HG02759 (cell line): ENCODE results near the gene CTXND2.
"Not testable (repeated sequence)": the region's sequence is repeated elsewhere in the genome, so short reads cannot be mapped to it uniquely, and the experiment has no call there.

Experiments
- ATAC-seq: cut with Tn5 transposase; IDR thresholded peaks from one replicate; pipeline ENCODE4 v1.9.1; 2021; ENCODE audit warnings: mild to moderate bottlenecking, moderate library complexity; ENCODE audit not compliant: unreplicated experiment

Gene CTXND2

DNA sequence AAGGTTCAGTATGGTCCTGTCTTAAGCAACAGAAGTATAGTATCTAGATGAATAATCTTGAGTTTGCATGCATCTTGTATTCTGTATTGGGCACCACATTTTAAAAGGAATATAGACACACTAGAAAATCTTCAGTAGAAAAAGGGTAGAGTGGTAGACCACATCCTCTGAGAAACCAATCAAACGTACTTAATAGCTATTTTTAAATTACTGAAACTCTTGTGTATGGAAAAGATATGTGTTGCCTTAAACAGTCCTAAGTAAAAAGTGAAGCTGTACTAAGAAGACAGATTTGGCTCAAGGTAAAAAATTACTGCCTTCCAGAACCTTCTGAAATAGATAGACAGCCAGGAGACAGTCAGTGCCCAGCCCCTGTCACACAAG is 3.1 kb downstream of the CTXND2 start:
- no peak for ATAC-seq

DNA sequence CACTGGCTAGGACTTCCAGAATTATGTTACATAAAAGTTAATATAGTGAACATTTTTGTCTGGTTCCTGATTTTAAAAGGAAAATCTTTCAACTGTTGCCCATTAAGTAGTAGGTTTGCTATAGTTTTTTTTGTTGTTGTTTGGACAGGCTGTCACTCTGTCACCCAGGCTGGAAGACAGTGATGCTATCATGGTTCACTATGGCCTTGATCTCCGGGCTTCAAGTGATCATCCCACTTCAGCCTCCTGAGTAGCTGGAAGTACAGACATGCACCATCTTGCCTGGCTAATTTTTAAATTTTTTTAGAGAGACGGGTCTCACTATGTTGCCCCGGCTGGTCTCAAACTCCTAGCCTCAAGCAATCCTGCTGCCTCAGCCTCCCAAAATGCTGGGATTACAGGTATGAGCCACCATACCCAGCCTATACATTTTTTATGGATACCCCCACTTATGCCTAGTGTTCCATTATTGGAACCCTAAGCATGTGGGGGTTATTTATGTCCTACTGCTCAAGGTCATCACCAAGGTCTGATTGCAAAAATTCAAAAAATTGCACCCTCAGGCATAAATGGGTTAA is 6.5 kb downstream of the CTXND2 start:
- ATAC-seq = no peak

DNA sequence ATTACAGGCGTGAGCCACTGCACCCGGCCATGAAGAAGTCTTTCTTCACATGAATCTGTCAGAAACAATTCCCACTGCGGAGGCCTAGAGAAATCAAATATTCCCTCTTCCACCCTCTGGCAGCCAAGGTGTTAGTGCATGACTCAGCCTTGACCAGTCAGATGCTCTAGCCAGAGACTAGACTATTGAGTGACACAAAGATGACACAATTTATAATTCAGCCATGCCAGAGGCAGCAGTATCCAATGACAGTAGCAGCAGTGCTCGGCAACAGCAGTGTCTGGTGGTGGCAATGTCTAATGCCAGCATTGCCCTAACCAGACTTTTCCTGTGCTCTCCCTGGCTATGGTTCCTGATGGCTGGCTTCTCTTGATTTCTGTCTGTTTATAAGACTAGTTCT is 8.7 kb downstream of the CTXND2 start:
- no peak for ATAC-seq

DNA sequence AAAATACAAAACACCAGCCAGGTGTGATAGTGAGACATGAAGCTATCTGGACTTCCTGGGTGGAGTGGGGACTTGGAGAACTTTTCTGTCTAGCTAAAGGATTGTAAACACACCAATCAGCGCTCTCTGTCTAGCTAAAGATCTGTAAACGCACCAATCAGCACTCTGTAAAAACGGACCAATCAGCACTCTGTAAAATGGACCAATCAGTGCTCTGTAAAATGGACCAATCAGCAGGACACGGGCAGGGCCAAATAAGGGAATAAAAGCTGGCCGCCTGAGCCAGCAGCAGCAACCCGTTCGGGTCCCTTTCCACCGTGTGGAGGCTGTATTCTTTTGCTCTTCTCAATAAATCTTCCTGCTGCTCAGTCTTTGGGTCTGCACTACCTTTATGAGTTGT is 12.9 kb downstream of the CTXND2 start:
- not testable (repeated sequence) for ATAC-seq

DNA sequence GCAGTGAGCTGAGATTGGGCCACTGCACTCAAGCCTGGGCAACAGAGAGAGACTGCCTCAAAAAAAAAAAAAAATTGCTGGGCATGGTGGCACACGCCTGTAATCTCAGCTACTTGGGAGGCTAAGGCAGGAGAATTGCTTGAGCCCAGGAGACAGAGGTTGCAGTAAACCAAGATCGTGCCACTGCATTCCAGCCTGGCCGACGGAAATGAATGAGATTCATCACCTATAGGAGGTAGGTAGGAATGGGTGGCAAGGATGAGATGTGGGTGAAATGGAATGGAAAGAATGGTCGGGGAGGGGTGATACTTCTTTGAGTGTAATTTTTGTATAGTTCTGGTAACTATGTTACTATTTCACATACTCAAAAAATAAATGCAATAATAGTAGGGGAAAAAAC is 15.4 kb downstream of the CTXND2 start:
- no peak for ATAC-seq

DNA sequence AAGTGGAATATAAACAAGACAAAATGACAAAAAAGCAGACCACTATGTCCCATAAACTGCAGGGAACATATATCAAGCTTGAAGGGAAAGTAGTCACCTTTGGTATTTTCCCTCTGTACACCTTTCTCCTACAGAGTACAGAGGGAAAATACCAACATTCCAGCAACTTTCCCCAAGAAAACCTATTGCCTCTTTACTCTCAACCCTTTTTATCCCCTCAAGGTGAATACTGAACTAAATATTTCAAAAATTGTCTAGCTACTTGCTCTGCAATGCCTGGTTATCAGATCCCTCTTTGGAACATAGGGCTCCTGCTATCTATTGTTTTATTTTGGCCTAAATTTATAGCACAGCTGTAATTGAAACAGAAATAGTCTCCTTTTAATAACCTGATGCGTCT is 15.8 kb downstream of the CTXND2 start:
- no peak for ATAC-seq

DNA sequence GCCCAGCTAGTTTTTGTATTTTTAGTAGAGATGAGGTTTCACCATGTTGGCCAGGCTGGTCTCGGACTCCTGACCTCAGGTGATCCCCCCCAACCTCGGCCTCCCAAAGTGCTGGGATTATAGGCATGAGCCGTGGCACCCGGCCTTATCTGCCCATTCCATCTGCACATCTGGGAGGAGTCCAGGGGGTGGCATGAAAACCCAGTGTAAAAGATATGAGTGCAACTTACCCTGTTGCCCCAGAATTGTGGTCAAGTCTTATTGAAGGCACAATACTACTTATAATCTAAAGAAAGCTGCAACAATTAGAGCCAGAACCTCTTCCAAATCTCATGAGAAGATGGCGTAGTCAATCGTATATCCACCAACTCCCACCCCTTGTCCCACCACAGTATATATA is 18.4 kb downstream of the CTXND2 start:
- ATAC-seq = no peak

DNA sequence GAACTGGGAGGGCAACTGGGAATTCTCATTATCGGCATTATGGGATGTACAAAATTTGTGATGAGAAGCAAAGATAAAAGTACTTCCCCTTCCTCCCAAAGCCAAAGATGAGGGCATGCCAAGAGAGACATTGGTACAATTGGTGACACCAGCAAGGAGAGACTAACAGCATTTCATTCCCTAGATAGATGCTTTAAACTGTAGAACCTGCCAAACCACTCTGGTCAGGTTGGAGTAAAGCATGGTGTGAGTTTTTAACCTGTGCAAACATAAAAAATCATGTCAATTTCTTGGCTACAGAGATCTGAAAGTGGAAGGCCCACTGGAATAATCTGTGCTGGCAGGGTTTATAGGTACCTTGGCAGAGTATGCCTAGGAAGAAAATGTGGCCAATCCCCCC is 19.4 kb downstream of the CTXND2 start:
- no peak for ATAC-seq

DNA sequence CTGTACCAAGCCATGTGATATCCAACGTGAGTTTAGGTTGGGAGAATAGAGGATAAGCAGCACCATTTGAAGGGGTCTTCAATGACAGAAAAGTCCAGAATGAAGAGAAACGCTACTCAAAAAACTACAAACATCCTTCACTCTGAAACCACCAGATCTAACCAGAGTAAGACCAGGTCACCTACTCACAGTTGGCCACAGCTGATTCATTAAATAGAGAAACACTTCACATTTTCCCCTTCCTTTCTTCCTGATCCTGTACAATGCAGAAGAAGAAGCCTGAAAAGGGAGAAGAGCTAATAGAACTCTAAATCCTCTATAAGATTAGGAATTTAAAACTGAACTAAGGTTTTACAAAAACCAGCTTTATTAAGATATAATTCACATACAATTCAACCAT is 19.9 kb downstream of the CTXND2 start:
- no peak for ATAC-seq

DNA sequence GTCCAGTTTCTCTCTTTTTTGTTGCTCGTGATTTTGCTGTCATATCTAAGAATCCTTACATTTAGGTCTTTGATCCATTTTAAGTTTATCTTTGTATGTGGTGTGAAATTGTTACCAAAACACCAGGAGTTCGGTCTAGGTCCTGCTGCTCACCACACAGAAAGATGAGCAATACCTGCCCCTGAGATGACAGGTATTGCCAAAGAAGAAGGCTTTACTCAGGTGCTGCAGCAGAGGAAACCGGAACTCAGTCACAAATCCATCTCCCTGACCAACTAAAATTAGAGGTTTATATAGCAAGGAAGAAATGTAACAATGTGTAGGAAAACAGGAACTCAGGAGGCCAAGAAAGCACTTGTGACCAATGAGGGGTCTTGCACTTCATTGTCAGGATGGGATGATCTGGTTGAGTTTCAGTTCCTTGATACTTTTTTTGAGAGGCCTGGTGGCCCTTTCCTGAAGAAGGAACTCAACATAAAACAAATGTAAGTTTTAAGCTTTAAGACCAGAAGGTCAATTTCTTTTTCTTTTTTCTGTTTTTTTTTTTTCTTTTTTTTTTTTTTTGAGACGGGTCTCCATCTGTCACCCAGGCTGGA is 22.7 kb downstream of the CTXND2 start:
- no peak for ATAC-seq

DNA sequence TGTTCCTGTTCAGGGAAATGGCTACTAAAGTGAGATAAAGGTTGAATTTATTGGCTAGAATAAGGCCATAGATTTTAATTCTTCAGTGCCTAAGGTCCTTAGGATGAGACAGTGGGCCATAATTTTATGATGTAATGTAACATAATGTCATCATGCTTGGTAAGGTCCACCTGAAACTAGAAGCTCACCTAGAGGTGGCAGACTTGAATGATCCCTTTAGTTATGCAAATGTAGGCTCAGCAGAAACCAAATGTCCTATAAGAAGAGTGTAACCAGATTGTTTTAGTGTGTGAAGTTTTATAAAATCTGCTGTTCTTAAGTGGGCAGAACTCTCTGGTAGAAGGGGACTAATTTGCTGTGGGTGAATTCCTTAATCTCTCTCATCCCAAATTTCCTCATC is 25.7 kb downstream of the CTXND2 start:
- ATAC-seq = no peak

DNA sequence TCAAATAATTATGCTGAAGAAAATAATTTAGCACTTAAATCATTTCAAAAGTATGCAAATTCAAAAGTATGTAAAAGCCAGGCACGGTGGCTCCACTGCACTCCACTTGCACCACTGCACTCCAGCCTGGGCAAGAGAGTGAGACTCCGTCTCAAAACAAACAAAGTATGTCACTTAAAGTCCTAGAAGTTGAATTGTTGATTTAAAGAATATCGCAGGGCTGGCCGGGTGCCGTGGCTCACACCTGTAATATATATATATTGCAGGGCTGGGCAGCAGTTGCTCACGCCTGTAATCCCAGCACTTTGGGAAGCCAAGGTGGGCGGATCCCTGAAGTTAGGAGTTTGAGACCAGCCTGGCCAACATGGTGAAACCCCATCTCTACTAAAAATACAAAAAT is 30.5 kb downstream of the CTXND2 start:
- no peak for ATAC-seq

DNA sequence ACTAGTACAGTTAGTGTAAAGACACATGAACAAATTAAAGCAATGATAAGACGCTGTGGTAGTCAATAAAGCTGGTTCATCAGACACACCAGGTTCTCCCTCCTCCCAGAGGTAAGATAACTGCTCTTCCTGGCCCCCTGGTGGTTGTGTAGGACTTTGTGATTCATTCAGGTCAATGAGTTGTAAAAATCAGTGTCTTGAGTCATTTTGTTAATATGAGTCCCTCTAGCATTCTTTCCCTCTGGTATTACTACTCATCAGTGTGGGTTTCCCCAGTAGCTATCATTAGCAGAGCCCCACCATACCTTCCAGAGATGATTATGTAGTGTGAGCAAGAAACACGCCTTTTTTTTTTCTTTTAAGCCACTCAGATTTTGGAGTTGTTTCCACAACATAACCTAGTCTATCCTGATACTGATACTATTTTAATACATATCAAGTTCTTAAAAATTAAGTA is 35.6 kb downstream of the CTXND2 start:
- ATAC-seq = peak; percentile 45

DNA sequence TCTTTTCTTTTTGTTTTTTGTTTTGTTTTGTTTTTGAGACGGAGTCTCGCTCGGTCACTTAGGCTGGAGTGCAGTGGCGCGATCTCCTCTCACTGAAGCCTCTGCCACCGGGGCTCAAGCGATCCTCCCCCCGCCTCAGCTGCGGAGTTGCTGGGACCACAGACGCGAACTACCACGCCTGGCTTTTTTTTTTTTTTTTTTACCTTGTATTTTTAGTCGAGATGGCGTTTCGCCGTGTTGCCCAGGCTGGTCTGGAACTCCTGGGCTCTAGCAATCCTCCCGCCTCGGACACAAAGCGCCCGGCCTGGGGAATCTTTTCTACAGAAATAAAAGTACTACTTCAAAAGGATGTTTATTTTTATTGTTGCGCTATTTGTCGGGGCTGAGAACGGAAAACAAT is 38.1 kb downstream of the CTXND2 start:
- ATAC-seq = no peak

DNA sequence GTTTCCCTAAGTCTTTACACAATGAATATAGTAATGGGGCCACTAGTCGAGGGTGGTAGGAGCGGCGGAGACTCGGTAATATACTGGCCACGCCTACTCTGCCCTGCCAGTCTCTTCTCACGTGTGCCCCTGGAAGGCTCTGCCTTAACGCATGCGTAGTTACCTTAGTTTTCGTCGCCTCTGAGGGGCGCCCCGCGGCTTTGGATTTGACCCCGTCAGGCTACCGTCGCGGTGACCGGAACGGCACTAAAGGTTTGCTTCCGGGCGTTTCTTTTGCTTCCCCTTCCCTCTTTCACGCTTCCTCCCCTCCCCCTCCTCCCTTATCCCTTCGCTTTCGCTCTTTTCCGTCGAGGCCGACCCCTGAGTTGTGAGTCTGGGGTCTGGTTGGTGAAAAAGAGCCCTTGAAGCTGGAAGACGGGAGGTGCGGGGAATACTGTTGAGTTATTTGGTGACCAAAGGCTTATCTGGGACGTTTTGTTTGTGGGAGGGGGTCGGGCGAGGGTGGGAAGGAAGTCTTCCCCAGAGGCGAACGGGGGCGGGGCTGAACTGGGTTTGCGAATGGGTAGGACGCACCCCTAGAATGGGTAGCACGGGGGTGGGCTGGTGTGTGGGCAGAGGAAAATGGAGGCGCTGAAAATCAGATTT is 39.3 kb downstream of the CTXND2 start, which contains the start of gene SETDB1:
TSS of gene SETDB1 (plus strand) at position 267 of the 645 bp plus-strand sequence. CDS start 1,352 bp downstream, outside the sequence.
- peak; percentile 90 for ATAC-seq

DNA sequence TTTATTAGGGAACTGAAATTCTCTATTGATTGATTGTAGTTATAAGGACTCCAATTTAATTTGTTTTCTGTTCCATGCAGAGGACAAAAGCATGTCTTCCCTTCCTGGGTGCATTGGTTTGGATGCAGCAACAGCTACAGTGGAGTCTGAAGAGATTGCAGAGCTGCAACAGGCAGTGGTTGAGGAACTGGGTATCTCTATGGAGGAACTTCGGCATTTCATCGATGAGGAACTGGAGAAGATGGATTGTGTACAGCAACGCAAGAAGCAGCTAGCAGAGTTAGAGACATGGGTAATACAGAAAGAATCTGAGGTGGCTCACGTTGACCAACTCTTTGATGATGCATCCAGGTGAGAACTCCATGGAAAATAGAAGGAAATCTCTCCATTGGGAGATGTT is 40.7 kb downstream of the CTXND2 start:
- no peak for ATAC-seq

DNA sequence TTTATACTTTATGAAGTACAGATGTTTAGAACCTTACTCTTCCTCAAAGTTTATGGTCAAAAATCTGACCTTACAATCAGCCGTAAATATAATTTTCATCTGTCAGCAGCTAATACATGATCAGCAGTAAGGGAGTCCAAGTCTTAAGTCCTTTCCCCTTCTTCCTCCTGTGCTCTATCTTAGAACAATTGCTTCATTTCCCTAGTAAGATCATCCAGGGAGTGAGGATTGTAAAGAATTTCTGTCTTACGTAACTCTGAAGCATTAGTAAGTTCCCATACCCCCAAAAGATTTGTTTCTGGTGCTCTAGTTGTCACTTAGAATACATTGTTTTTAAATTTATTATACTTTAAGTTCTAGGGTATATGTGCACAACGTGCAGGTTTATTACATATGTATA is 41.4 kb downstream of the CTXND2 start:
- ATAC-seq = no peak

DNA sequence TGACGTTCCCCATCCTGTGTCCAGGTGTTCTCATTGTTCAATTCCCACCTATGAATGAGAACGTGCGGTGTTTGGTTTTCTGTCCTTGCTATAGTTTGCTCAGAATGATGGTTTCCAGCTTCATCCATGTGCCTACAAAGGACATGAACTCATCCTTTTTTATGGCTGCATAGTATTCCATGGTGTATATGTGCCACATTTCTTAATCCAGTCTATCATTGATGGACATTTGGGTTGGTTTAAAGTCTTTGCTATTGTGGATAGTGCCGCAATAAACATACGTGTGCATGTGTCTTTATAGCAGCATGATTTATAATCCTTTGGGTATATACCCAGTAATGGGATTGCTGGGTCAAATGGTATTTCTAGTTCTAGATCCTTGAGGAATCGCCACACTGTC is 41.8 kb downstream of the CTXND2 start:
- not testable (repeated sequence) for ATAC-seq

DNA sequence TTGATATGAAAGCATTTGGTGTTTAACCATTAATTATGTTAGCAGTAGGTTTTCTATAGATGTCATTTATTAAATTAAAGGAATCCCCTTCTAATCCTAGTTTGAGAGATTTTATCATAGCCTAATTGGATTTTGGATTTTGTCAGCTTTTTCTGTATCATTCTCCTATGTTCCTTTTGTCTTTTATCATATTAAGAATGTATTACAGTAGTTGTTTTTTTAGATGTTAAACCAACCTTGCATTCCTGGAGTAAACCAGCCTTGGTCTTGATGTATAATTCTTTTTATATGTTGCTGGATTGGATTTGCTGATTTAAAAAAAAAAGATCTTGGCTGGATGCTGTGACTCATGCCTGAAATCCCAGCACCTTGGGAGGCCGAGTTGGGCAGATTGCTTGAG is 44.8 kb downstream of the CTXND2 start:
- ATAC-seq = no peak

DNA sequence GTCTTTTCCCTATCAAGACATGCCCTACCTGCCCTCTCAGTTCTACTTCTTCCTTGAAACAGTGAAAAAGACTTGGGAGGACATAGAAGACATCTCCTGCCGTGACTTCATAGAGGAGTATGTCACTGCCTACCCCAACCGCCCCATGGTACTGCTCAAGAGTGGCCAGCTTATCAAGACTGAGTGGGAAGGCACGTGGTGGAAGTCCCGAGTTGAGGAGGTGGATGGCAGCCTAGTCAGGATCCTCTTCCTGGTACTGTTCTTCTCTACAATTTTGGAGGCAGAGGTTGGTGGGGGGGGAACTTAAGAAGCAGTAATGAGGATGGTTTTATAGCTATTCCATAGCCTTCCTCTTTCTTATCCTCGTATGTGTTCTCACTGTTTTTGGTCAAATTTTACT is 57.9 kb downstream of the CTXND2 start:
- ATAC-seq = no peak

DNA sequence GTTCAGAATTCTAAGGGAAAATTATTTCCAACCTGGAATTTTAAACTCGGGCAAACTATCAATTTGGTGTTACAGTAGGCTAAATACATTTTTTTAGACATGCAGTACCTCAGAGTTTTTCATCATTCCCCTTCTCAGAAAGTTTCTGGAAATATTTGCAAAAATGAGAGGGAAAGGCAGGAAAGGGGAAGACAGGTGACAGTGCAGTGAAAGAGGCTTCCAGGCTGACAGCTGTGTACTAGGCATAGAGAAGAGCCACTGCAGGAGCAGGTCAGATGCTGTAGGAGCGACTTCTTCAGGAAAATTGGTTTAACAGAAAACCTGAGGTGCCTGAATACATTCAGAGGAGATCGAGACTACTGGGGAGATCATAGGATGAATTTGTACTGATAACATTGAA is 67.8 kb downstream of the CTXND2 start:
- no peak for ATAC-seq

DNA sequence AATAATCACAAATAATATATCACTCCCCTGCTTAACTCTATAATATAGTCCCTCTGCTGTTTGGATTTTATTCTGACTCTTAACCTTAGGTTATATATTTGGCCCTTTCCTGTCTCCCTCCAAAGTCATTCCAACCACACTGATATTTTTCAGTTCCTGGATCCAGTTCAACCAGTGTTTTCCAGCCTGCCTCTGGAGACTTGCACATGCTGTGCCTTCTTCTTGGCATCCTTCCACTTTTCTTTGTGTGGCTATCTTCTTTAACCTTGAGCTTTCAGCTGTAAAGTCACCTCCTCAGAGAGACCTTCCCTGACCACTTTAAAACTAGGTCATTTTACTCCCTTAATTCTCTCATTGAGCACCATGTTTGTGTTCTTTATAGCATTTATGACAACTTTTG is 68.3 kb downstream of the CTXND2 start:
- ATAC-seq = no peak

DNA sequence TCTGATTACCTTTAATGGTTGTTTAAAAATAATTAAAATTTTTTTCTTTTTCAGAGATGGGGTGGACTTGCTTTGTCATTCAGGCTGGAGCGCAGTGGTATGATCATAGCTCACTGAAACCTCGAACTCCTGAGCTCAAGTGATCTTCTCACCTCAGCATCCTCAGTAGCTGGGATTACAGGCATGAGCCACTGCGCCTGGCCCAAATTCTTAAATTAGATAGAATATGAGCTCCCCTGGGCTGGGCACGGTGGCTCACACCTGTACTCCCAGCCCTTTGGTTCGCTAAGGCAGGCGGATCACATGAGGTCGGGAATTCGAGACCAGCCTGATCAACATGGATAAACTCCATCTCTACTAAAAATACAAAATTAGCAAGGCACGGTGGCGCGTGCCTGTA is 70.7 kb downstream of the CTXND2 start:
- no peak for ATAC-seq
